ENCODE measurements around the gene SETD3. TPM values are rescaled to one million over a fixed set of nuclear protein-coding genes. Genes with fewer than 3 reads are reported as not detected.

Gene SETD3
- total and polyA plus RNA-seq, 10 of the 15 experiments (the other 5 are each of a cell fraction or from before 2014, with no cell fraction given), result 11.3 to 44.2 (median 36.5) TPM

GRCh38 chr14:99435327-99435726 lies 45.3 kb downstream of the SETD3 start (continued):
- no peak for TF ChIP-seq ZBTB40 (IDR thresholded peaks at IDR 0.05; ENCODE audit: borderline replicate concordance)

GRCh38 chr14:99432485-99432884 lies 48.2 kb downstream of the SETD3 start:
- peaks cover 3% of the 10 kb centered on the region; the same call in 2 of the 3 replicates for H3K9me3 ChIP-seq (replicated peaks; ENCODE audit: control insufficient read depth, insufficient read depth, low read length)
- RAD21 ChIA-PET (ENCODE audit: unreplicated experiment), result no interaction called here
- H2AFZ ChIP-seq (ENCODE audit: control insufficient read depth, low read depth, low read length), result no peak overlapping the region
- no TSS peak for BruUV-seq (replicated peaks)
- no peaks in the 10 kb centered on the region for H3K79me2 ChIP-seq (ENCODE audit: control insufficient read depth, insufficient read depth, low read length)
- H4K20me1 ChIP-seq (ENCODE audit: control insufficient read depth, insufficient read depth), result no peaks in the 10 kb centered on the region
- SMC1A ChIA-PET (ENCODE audit: uncharacterized antibody, unreplicated experiment), result no interaction called here
- H3K4me1 ChIP-seq (ENCODE audit: control insufficient read depth, insufficient read depth, low read length), result no peaks in the 10 kb centered on the region
- intact Hi-C loops (cut with micrococcal nuclease; ENCODE audit: unreplicated experiment) (no loop called here), in situ Hi-C loops (cut with MboI) (no loop called here)
- DNase-seq (ENCODE audit: low read depth, low spot score) (no peak), ATAC-seq (no peak), FAIRE-seq (no peak)
- no peak for TF ChIP-seq NBN (IDR thresholded peaks at IDR 0.05)
- no peak for TF ChIP-seq ZNF24 (IDR thresholded peaks at IDR 0.05)
- TF ChIP-seq NKRF (conservative IDR thresholded peaks at IDR 0.05), result no peak
- TF ChIP-seq DPF2 (IDR thresholded peaks at IDR 0.05), result no peak
- peaks cover 8 to 19% of the 10 kb centered on the region in 2 experiments for H3K36me3 ChIP-seq (ENCODE audit: control insufficient read depth in 2 of 2, insufficient read depth in 2 of 2, low read length in 1 of 2)
- H3K4me2 ChIP-seq (ENCODE audit: control insufficient read depth, insufficient read depth), result no peak overlapping the region
- H3K9ac ChIP-seq (ENCODE audit: control insufficient read depth, insufficient read depth, low read length), result no peak overlapping the region
- CTCF ChIA-PET, result no interaction called here
- POLR2A ChIA-PET, result no interaction called here
- H3K4me3 ChIP-seq, result no peak overlapping the region
- no peaks in the 10 kb centered on the region for H3K27me3 ChIP-seq (replicated peaks in 1 of 2; ENCODE audit: control insufficient read depth in 2 of 2, insufficient read depth in 2 of 2, low read length in 1 of 2)
- 93% methylated on average over 1 of the region's 1 CpG for WGBS (ENCODE audit: insufficient coverage, insufficient replicate concordance, low lambda C conversion rate, missing lambda C conversion rate)
- no peak overlapping the region for H3K27ac ChIP-seq (ENCODE audit: control insufficient read depth, insufficient read depth)

Data from GM12878 (cell line).